GM12891 (cell line): ENCODE results near the gene SHC3.

Experiments
- DNase-seq: peaks from one replicate; pipeline ENCODE4 v3.0.0; 2011; ENCODE audit warnings: low spot score; ENCODE audit not compliant: insufficient read length
- FAIRE-seq: peaks from 2 replicates; lab custom pipeline; 2011; peaks lifted over from hg19 to GRCh38; lab: Jason Lieb, UNC
- PAX5 ChIP-seq: IDR thresholded peaks from 2 replicates; pipeline ENCODE4 v1.6.1; 2011; ENCODE audit warnings: low read length, moderate library complexity, mild to moderate bottlenecking; ENCODE audit not compliant: insufficient read depth, severe bottlenecking
- POLR2A ChIP-seq: IDR thresholded peaks from 2 replicates; pipeline ENCODE4 v1.6.1; 2011; ENCODE audit warnings: low read depth, low read length, control low read depth
- POLR2AphosphoS5 ChIP-seq: IDR thresholded peaks from 2 replicates; pipeline ENCODE4 v1.6.1; 2011; ENCODE audit warnings: low read depth, low read length, control low read depth
- POU2F2 ChIP-seq: IDR thresholded peaks from 2 replicates; pipeline ENCODE4 v1.6.1; 2011; ENCODE audit warnings: low read depth, mild to moderate bottlenecking, control low read depth, low read length, moderate library complexity
- SPI1 ChIP-seq: IDR thresholded peaks from 2 replicates; pipeline ENCODE4 v1.6.1; 2011; ENCODE audit warnings: low read depth, low read length, control low read depth
- TAF1 ChIP-seq: IDR thresholded peaks from 2 replicates; pipeline ENCODE4 v1.6.1; 2011; ENCODE audit warnings: low read depth, low read length, control low read depth

Gene SHC3

DNA sequence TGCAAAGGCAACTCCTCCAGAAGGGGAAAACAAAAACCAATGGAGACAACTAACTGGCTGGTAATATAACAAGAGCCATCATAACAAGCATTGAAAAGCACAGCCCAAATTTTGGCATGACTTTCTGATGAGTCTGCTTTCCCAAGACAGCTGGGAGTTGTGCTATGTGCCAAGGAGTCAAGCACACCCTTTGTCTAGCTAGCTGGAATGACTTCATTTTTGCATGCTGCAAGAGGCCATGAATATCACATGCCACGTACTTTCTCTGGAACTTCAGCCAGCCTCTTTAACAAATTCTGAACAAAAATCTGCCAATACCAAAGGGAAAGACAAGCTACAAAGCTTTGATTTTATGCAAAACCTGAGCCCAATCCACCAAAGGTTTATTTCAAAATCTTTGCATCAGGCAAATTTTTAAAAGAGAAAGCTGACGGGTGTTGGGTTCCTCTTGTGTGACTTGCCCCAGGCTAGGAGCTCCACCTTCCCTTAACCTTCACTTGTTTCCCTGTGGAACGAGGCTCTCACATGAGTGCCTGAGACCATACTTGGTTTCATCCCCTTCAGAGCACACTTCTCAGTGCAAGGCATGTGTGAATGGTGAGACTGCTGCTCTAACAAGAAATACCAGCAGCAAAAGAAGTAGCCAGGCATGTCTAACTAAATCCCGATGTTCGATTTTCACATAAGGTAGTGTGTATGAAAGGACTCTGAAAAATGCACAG lies 140.1 kb downstream of the SHC3 start:
- no peak for FAIRE-seq
- TF ChIP-seq TAF1 = no peak
- TF ChIP-seq POLR2A = no peak
- TF ChIP-seq SPI1 = no peak
- no peak for TF ChIP-seq POLR2AphosphoS5
- TF ChIP-seq POU2F2 = no peak
- TF ChIP-seq PAX5 = no peak
- DNase-seq = no peak

- no peak for TF ChIP-seq POLR2AphosphoS5
- no peak for TF ChIP-seq SPI1
- no peak for TF ChIP-seq TAF1
- TF ChIP-seq PAX5 = no peak
- no peak for TF ChIP-seq POU2F2
- no peak for TF ChIP-seq POLR2A
- no peak for FAIRE-seq
- DNase-seq = no peak
Observed at GRCh38 chr9:89037891-89038290, 140.7 kb downstream of the SHC3 start.

DNA sequence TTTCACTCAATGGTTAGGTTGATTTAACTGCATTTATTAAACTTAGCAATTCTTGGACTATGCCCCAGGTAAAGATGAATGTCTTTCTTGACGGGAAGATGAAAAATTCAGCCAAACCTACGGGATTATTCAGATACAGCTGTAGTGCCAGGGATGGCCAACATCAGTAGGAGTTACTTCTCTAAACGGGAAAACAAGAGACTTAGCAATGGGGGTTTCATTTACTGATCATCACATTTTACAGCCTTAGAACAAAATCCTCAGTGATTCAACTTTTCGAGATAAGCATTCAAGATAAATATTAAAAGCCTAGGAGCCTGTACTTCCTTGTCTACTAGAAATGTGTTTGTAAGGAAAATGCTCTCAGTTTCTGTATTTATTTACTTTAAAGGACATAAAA lies 141.3 kb downstream of the SHC3 start:
- DNase-seq = no peak
- FAIRE-seq = no peak
- no peak for TF ChIP-seq POLR2A
- TF ChIP-seq PAX5 = no peak
- TF ChIP-seq POLR2AphosphoS5 = no peak
- TF ChIP-seq TAF1 = no peak

DNA sequence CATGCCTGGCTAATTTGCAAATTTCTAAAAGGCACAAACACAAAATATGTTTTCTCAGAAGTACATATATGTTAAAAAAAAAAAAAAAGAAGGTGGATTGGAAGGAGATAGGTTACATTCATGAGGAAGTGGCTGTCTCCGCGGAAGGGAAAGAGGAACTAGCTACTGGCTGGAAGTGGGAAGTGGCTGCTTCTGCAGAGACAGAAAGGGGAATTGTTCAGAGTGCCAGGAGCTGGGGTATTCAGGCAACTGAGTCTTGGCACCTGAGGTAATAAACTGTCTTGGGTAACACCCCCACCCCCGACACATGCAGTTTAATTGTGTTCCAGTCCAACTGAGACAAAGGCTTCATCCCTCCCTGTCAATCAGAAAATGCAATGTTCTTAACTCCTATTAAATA lies 141.7 kb downstream of the SHC3 start:
- TF ChIP-seq POU2F2 = no peak
- TF ChIP-seq TAF1 = no peak
- TF ChIP-seq PAX5 = no peak
- TF ChIP-seq POLR2AphosphoS5 = no peak
- TF ChIP-seq POLR2A = no peak
- TF ChIP-seq SPI1 = no peak
- FAIRE-seq = no peak
- no peak for DNase-seq

- no peak for FAIRE-seq
- no peak for DNase-seq
- no peak for TF ChIP-seq TAF1
- TF ChIP-seq POLR2AphosphoS5 = no peak
- no peak for TF ChIP-seq POLR2A
- TF ChIP-seq PAX5 = no peak
- no peak for TF ChIP-seq SPI1
- no peak for TF ChIP-seq POU2F2
Observed at GRCh38 chr9:89036383-89036782, 142.2 kb downstream of the SHC3 start.

DNA sequence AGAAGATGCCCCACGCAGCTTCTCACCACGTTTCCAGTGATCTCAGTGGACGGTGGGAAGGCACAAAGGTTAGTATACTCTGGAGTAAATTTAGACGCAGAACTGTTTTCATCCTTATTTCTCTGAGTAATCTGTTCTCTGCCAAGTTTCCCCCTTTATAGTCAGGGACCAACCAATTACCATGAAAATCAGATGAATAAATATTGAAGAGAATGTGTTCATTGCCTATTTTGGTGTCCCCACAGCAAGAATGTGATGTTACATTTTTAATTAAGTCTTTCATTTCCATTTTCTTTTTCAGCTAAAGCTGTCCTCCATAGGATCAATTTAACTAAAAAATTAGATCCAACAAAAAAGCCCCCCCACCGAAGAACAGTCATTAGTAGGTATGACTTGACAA lies 146.0 kb downstream of the SHC3 start:
- no peak for FAIRE-seq

GRCh38 chr9:89032173-89032572 lies 146.4 kb downstream of the SHC3 start:
- no peak for TF ChIP-seq SPI1
- no peak for TF ChIP-seq POLR2A
- TF ChIP-seq TAF1 = no peak
- no peak for TF ChIP-seq PAX5
- no peak for TF ChIP-seq POU2F2
- no peak for TF ChIP-seq POLR2AphosphoS5
- DNase-seq = no peak
- no peak for FAIRE-seq

More for the DNA sequence above, 146.0 kb downstream of the SHC3 start:
- no peak for DNase-seq
- TF ChIP-seq SPI1 (no peak), TAF1 (no peak), POU2F2 (no peak), POLR2AphosphoS5 (no peak), POLR2A (no peak), PAX5 (no peak)

DNA sequence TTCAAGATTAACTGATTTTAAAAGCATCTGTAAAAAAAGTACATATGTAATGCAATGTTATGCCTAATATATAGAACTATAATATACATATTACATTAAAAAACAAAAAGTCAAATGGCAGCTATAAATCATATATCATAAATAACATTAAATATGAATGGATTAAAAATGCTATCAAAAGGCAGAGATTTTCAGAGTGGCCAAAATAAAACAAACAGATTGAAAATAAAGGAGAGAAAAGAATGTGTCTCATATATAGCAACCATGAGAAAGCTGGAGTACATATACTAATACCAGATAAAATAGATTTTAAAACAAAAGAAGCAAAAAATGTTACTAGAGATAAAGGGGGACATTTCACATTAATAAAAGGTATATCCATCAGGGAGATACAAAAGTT lies 148.8 kb downstream of the SHC3 start:
- TF ChIP-seq POU2F2 (no peak), POLR2A (no peak), PAX5 (no peak), TAF1 (no peak), POLR2AphosphoS5 (no peak), SPI1 (no peak)
- FAIRE-seq (no peak), DNase-seq (no peak)

DNA sequence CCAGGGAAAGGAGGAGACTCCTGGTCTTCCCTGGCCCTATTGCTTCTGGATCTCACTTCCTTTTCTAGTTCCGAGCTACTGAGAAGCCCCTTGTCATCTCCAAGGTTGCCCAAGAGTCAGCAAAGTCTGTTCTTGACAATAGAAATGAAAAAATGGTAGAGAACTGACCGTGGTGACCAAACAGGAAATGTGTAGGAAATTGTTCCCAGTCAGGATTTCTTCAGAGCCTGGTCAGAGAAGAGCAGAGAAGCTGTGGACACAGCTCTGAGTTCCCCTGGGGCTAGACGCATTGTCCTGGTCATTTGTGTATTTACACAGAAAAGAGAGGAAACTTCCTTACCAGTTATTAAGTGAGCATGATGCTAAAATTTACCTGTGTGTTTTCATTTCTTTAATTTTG lies 151.7 kb downstream of the SHC3 start:
- DNase-seq (no peak), FAIRE-seq (no peak)
- TF ChIP-seq POLR2AphosphoS5 (no peak), SPI1 (no peak), PAX5 (no peak), POLR2A (no peak), POU2F2 (no peak), TAF1 (no peak)
